ENCODE results near the gene CTSS. TPM values are rescaled to one million over a fixed set of nuclear protein-coding genes. Genes with fewer than 3 reads are reported as not detected.

CTSS gene
- 14.5 to 19.6 TPM (median 17.9 TPM) in 5 replicates for total RNA-seq (2022; extraction: Qiagen RNA extraction; ENCODE audit: low read depth)

DNA sequence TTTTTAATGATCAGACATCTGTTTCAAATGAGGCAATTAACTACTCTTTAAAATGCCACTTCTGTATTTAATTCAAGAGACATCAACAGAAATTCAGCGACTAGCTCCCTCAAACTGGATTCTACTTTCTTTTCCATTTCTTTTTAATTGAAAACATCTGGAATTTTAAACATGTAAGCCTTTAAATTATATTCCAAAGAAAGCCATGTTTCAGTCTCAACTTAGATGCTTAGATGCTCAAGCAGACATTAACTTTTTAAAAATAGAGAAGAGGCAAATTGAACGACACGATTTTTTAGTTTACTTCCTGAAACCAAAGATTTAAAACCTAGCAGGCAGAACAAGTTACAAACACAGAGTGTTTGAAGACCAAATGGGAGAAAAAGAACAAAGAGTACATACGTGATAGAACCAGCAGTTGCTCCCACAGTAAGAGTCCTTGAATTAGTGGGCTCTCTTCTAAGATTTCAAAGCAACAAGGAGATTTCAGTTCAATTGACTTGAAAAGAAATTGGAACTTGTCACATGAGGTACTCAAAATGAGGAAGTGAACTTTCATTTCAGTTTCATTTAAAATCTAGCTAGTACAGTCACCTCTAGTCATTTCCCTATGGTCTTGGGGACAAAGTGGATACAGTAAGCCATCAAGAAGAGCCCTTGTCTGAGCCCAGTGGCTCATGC lies at the start of gene CTSS:
Gene CTSS, minus strand, starts transcription at position 483 of the 681 bp plus-strand sequence. CDS start 1,015 bp downstream, outside the sequence.

DNA sequence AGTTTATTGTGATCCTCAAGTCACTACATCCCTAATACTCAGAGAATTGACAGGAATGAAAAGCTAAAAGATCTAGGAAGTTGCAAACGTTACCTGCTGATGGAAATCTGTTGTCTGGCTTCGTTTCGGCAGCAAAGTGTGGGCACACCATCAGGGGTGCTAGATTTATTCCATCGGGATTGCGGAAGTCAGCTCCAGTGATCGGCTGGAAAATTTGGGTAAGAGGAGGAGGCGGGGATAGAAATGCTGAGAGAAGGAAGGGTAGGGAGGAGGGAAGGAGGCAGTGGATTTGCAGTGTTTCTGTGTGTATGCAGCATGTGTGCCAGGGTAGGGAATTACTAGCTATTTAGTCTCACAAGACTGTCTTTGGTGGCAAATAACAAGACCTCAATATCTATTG lies 42.5 kb upstream of the CTSS start, which contains the start of gene CTSK:
Gene CTSK, minus strand, starts transcription at position 140 of the 400 bp plus-strand sequence. CDS start 1,455 bp downstream, outside the sequence.

DNA sequence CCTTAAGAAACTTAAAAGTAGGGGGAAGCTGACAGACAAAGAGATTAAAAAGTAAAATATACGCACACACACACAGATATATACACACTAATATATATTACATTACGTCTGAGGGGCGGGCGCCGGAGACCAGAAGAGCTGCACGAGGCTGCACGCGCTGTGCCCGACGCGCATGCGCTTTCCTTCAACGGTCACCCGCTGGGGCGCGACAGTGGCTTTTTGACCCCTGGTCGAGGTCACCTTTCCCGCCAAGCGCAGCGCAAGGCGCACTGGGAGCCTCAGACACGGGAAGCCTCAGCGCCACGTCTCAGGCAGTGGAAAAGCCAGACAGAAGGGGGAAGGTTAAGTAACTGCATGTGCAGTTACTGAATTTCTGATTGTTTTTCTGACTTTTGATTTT lies 44.9 kb downstream of the CTSS start, which contains the start of gene HORMAD1:
Gene HORMAD1, minus strand, starts transcription at position 193 of the 400 bp plus-strand sequence. CDS start 1,390 bp downstream, outside the sequence.

DNA sequence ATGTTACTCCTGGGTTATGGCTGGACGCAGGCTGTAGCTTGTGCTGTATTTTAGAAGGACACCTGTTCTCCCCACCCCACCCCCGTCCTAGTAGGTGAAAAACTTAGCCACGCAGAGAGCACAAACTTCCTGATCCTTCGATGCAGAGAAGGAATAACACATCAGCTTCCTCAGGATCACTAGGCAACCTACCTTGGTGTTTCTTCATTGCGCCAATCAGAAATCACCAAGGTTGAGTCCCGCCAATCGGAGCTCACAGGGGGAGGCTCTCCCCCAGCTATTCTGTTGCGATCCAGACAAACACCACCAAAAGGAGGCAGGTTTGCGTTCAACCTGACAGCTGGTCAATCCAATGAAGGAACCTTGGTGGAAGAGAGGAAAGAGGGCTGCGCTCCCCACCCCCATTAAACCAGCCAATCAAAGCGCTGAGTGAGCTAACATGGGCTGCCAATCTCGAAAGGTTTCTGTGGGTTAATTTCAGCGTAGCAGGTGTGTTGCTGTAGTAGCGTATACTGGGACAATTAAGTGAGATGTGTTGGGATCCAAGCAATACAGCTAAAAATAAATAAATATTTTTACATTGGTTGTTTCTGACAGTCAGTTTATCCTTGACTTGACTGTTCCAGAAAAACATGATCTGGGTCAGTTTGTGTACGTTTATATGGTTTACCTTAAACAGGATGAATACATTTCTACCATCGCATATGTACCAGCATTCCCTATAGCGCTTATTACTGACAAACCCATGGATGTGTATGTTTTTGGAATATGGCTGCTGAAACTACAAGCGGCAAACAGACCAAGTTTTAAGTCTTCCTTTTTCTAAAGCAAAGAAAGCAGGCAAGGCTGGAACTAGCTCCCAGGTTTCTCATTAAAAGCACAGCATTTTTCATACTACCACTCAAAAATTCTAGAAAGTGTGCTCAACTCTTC lies 68.3 kb downstream of the CTSS start, which contains the start of gene GOLPH3L:
Gene GOLPH3L, minus strand, starts transcription at position 160 of the 933 bp plus-strand sequence. CDS start 2,316 bp downstream, outside the sequence.

Other genes with a start within 250 kb of the CTSS start
- 2.2 to 6.3 TPM (median 4.8 TPM) in 5 replicates for gene ADAMTSL4, start 216.4 kb downstream of the CTSS start, total RNA-seq (2022; extraction: Qiagen RNA extraction; ENCODE audit: low read depth)
- gene MCL1, start 186.2 kb downstream of the CTSS start, total RNA-seq (2022; extraction: Qiagen RNA extraction; ENCODE audit: low read depth), result 150 to 264 TPM (median 227 TPM) in 5 replicates
- gene ENSA, start 136.2 kb downstream of the CTSS start, total RNA-seq (2022; extraction: Qiagen RNA extraction; ENCODE audit: low read depth), result 133 to 165 TPM (median 137 TPM) in 5 replicates
- gene GOLPH3L, start 68.6 kb downstream of the CTSS start, total RNA-seq (2022; extraction: Qiagen RNA extraction; ENCODE audit: low read depth), result 11.1 to 18.8 TPM (median 17.4 TPM) in 5 replicates
- gene HORMAD1, start 44.9 kb downstream of the CTSS start, total RNA-seq (2022; extraction: Qiagen RNA extraction; ENCODE audit: low read depth), result 5.2 to 10.7 TPM (median 7.7 TPM) in 5 replicates
- gene CTSK, start 42.5 kb upstream of the CTSS start, total RNA-seq (2022; extraction: Qiagen RNA extraction; ENCODE audit: low read depth), result 1.5 to 3.1 TPM (median 1.7 TPM) in 5 replicates
- gene ARNT, start 110.8 kb upstream of the CTSS start, total RNA-seq (2022; extraction: Qiagen RNA extraction; ENCODE audit: low read depth), result 9.9 to 14.7 TPM (median 12.3 TPM) in 5 replicates
- gene CTXND2, start 121.4 kb upstream of the CTSS start, total RNA-seq (2022; extraction: Qiagen RNA extraction; ENCODE audit: low read depth), result 0.12 TPM in 1 of 5 replicates, not detected in the others
- gene SETDB1, start 160.6 kb upstream of the CTSS start, total RNA-seq (2022; extraction: Qiagen RNA extraction; ENCODE audit: low read depth), result 22.0 to 26.5 TPM (median 25.5 TPM) in 5 replicates
- gene CERS2, start 209.1 kb upstream of the CTSS start, total RNA-seq (2022; extraction: Qiagen RNA extraction; ENCODE audit: low read depth), result 233 to 262 TPM (median 240 TPM) in 5 replicates
- 0.87 to 1.3 TPM (median 1.1 TPM) in 5 replicates for gene ANXA9, start 216.5 kb upstream of the CTSS start, total RNA-seq (2022; extraction: Qiagen RNA extraction; ENCODE audit: low read depth)
- 2.3 to 4.2 TPM (median 3.8 TPM) in 5 replicates for gene MINDY1, start 241.1 kb upstream of the CTSS start, total RNA-seq (2022; extraction: Qiagen RNA extraction; ENCODE audit: low read depth)
- 10.8 to 16.0 TPM (median 14.6 TPM) in 5 replicates for gene PRUNE1, start 242.7 kb upstream of the CTSS start, total RNA-seq (2022; extraction: Qiagen RNA extraction; ENCODE audit: low read depth)